Subcutaneous abdominal adipose tissue (tissue), 5 donors: ENCODE results near the gene MAPKAPK2.

ENCODE experiments used
- H3K27ac ChIP-seq: one replicate; pipeline ENCODE4 v1.7.0; 2013; ENCODE audit warnings: low read depth, mild to moderate bottlenecking, inconsistent platforms, low read length, moderate library complexity
- H3K27me3 ChIP-seq, 5 donors: one replicate each; pipeline ENCODE4 v1.7.0; 2013; ENCODE audit warnings: low read length in 5 of 5, inconsistent platforms in 1 of 5; ENCODE audit not compliant: control insufficient read depth in 5 of 5, insufficient read depth in 4 of 5
- H3K36me3 ChIP-seq, 5 donors: one replicate each; pipeline ENCODE4 v1.7.0; 2013; ENCODE audit warnings: low read length in 5 of 5; ENCODE audit not compliant: control insufficient read depth in 5 of 5, insufficient read depth in 5 of 5
- H3K4me1 ChIP-seq, 5 donors: one replicate each; pipeline ENCODE4 v1.7.0; 2013; ENCODE audit warnings: low read length in 5 of 5, mild to moderate bottlenecking in 3 of 5, moderate library complexity in 1 of 5; ENCODE audit not compliant: control insufficient read depth in 5 of 5, insufficient read depth in 5 of 5
- H3K4me3 ChIP-seq, 5 donors: one replicate each; pipeline ENCODE4 v1.7.0; 2013; ENCODE audit warnings: low read length in 5 of 5, low read depth in 1 of 5
- H3K9ac ChIP-seq, 5 donors: one replicate each; pipeline ENCODE4 v1.7.0; 2013; ENCODE audit warnings: low read length in 5 of 5, mild to moderate bottlenecking in 4 of 5, moderate library complexity in 3 of 5
- H3K9me3 ChIP-seq, 5 donors: one replicate each; pipeline ENCODE4 v1.7.0; 2013; ENCODE audit warnings: low read length in 5 of 5; ENCODE audit not compliant: control insufficient read depth in 5 of 5
- donor health status: healthy.
- donor health status: healthy.
- donor health status: healthy.
- donor health status: healthy.
- donor health status: healthy.

MAPKAPK2 gene

GRCh38 chr1:206716159-206716869, 31.6 kb downstream of the MAPKAPK2 start:
- Histone ChIP-seq H3K9me3 (no peaks in the 10 kb centered on the region), H3K27ac (no peak overlapping the region), H3K9ac (no peak overlapping the region), H3K27me3 (no peaks in the 10 kb centered on the region), H3K4me1 (peaks cover 6 to 47% (median 32%) of the 10 kb centered on the region in 5 donors), H3K36me3 (no peaks in the 10 kb centered on the region), H3K4me3 (no peak overlapping the region)

DNA sequence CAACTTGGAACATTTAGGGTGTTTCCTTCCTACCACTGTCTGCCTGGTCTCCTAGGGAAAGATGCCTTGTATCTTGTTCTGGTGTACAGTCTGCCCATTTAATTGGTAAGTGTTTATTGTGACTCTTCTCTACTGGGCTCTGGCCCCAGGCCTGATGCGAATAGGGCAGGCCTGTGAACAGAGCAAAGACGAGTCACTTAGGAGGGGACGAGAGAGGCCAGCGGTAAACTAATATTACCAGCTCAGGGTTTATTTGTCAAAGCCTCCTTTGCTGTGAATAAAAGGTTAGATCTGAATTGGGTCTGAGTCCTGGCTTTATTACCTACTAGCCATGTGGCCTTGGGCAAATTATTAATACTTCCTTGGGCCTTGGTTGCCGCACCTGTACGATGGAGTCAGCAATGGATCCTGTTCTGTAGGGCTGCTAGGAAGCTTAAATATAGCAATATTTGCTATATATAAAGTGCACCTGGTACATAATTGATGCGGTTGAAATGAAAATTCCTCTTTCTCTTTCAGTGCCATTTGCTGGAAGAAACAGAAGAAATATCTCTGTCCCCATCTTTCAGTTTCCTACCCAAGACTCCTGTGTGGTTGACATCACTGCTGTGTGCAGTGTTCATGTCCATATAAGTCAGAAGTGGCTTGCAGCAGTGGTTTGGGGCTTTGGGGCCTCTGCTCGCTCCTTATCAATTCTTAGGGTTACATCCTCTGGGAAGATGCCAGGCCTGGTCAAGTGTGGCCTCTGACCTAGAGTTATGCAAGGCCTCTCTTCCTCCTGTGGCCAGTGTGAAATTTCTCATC, 32.4 kb downstream of the MAPKAPK2 start:
- no peaks in the 10 kb centered on the region for H3K36me3 ChIP-seq
- H3K4me3 ChIP-seq: no peak overlapping the region
- H3K4me1 ChIP-seq: peaks cover 6 to 50% (median 35%) of the 10 kb centered on the region in 5 donors
- H3K27ac ChIP-seq: peak overlapping the region; percentile 38
- H3K27me3 ChIP-seq: no peaks in the 10 kb centered on the region
- no peaks in the 10 kb centered on the region for H3K9me3 ChIP-seq
- H3K9ac ChIP-seq: no peak overlapping the region

DNA sequence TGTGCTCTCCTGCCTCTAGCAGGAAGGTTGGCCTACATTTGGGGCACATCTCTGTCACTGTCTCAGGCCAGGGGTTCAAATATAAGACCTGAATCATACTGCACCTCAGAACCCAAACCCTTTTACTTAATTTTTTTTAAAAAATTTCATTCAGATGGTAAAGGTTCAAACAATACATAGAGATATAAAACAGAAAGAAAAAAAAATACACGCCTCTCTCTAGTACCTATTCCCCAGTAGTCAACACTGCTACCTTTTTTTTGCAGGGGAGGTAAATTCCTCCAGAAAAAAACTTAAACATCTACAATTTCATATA, 32.9 kb downstream of the MAPKAPK2 start:
- H3K9ac ChIP-seq: no peak overlapping the region
- peak overlapping the region; percentile 38 for H3K27ac ChIP-seq
- no peak overlapping the region for H3K4me3 ChIP-seq
- H3K4me1 ChIP-seq: peaks cover 6 to 53% (median 39%) of the 10 kb centered on the region in 5 donors
- no peaks in the 10 kb centered on the region for H3K9me3 ChIP-seq
- no peaks in the 10 kb centered on the region for H3K36me3 ChIP-seq
- no peaks in the 10 kb centered on the region for H3K27me3 ChIP-seq

GRCh38 chr1:206719169-206719839, 34.6 kb downstream of the MAPKAPK2 start:
- no peaks in the 10 kb centered on the region for H3K9me3 ChIP-seq
- no peak overlapping the region for H3K4me3 ChIP-seq
- no peaks in the 10 kb centered on the region for H3K27me3 ChIP-seq
- peaks cover 11 to 59% (median 48%) of the 10 kb centered on the region in 5 donors for H3K4me1 ChIP-seq
- H3K27ac ChIP-seq: no peak overlapping the region
- H3K36me3 ChIP-seq: no peaks in the 10 kb centered on the region
- H3K9ac ChIP-seq: no peak overlapping the region

- H3K4me1 ChIP-seq: peaks cover 8 to 61% (median 53%) of the 10 kb centered on the region in 5 donors
- no peaks in the 10 kb centered on the region for H3K36me3 ChIP-seq
- no peak overlapping the region for H3K27ac ChIP-seq
- no peak overlapping the region for H3K9ac ChIP-seq
- H3K9me3 ChIP-seq: no peaks in the 10 kb centered on the region
- no peaks in the 10 kb centered on the region for H3K27me3 ChIP-seq
- no peak overlapping the region for H3K4me3 ChIP-seq
Measured at GRCh38 chr1:206721454-206721853, 36.7 kb downstream of the MAPKAPK2 start.

DNA sequence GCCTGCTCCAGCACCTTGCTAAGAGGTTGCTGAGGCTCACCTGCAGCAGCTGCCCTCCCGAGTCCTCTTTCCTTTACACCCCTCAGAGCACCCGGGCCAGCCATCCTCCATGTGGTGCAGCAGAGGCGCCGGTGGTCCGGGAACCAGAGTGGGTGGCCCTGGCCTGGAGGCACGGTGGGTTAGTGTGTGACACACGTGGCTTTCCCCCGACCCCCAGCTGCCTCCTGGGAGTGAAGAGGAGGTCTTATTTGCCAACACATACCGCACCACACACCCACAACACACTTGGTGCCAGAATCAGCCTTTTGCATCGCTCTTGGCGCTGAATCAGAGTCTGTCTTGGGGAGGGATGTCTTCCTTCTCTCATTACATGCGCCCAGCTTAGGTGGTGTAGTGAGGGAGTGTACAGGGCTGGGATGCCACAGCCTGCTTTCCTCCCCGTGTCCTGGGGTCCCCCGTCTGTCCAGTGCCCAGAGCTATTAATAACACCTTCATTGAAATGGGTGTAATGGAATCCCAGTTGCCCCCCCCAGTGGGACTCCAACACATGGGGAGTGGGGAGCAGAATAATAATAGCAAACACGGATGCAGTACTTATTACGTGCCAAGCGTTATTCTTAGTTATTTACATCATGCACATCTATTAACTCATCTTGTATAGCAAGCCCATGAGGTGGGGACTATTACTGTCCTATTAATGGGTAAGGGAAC, 38.2 kb downstream of the MAPKAPK2 start:
- Histone ChIP-seq H3K9ac (peak overlapping the region in 4 of 5 donors; percentile 4 to 73 (median 46)), H3K9me3 (no peaks in the 10 kb centered on the region), H3K4me3 (peak overlapping the region in 4 of 5 donors; percentile 12 to 66 (median 52)), H3K27me3 (no peaks in the 10 kb centered on the region), H3K4me1 (peaks cover 7 to 53% (median 45%) of the 10 kb centered on the region in 5 donors), H3K27ac (peak overlapping the region; percentile 95), H3K36me3 (no peaks in the 10 kb centered on the region)

DNA sequence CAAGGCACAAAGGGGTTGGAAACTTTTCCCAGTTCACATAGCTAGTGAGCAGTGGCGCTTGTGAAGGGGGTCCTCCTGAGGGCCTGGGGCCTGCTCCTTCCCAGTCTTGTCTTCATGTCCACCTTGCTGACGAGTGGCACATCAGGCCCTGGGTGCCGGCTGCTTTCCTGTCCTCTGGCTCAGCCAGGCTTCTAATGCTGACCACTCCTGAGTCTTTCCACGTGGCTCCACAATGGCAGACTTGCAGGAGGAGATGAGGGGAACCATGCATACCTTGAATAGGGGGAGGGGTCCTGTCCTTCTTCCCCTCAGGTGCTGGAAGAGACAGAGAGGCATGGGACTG, 38.7 kb downstream of the MAPKAPK2 start:
- peak overlapping the region in 4 of 5 donors; percentile 4 to 73 (median 46) for H3K9ac ChIP-seq
- no peaks in the 10 kb centered on the region for H3K36me3 ChIP-seq
- H3K27me3 ChIP-seq: no peaks in the 10 kb centered on the region
- peak overlapping the region; percentile 95 for H3K27ac ChIP-seq
- peaks cover 7 to 58% (median 47%) of the 10 kb centered on the region in 5 donors for H3K4me1 ChIP-seq
- H3K9me3 ChIP-seq: no peaks in the 10 kb centered on the region
- H3K4me3 ChIP-seq: peak overlapping the region in 4 of 5 donors; percentile 12 to 66 (median 52)

GRCh38 chr1:206723805-206724472, 39.2 kb downstream of the MAPKAPK2 start:
- Histone ChIP-seq H3K4me1 (peaks cover 7 to 58% (median 47%) of the 10 kb centered on the region in 5 donors), H3K9ac (peak overlapping the region in 4 of 5 donors; percentile 4 to 73 (median 46)), H3K9me3 (no peaks in the 10 kb centered on the region), H3K27me3 (no peaks in the 10 kb centered on the region), H3K27ac (peak overlapping the region; percentile 95), H3K4me3 (peak overlapping the region in 4 of 5 donors; percentile 24 to 66 (median 52)), H3K36me3 (peaks cover 0 to 5% (median 3%) of the 10 kb centered on the region in 5 donors)
